Type B pancreatic cell (in vitro differentiated cells): ENCODE measurements around the gene JAK2. TPM values are rescaled to one million over a fixed set of nuclear protein-coding genes. Genes with fewer than 3 reads are reported as not detected.

Experiments used
- DNase-seq: peaks from one replicate; pipeline ENCODE4 v3.0.0; 2021; ENCODE audit warnings: mixed read lengths; ENCODE audit not compliant: unreplicated experiment; ENCODE audit errors: extremely low spot score
- H3K27ac Mint-ChIP-seq: 2 replicates; pipeline ENCODE4 v1.8.0; 2021; ENCODE audit warnings: mild to moderate bottlenecking, mixed read lengths
- H3K27me3 Mint-ChIP-seq: 2 replicates; pipeline ENCODE4 v1.8.0; 2021; ENCODE audit warnings: mixed read lengths
- H3K36me3 Mint-ChIP-seq: 2 replicates; pipeline ENCODE4 v1.8.0; 2021; ENCODE audit warnings: mixed read lengths
- H3K4me1 Mint-ChIP-seq: one replicate; pipeline ENCODE4 v1.8.0; 2021; ENCODE audit warnings: mixed read lengths; ENCODE audit not compliant: unreplicated experiment
- H3K4me3 Mint-ChIP-seq: 2 replicates; pipeline ENCODE4 v1.8.0; 2021; ENCODE audit warnings: mild to moderate bottlenecking, mixed read lengths
- H3K9me3 Mint-ChIP-seq: 2 replicates; pipeline ENCODE4 v1.8.0; 2021; ENCODE audit warnings: mixed read lengths
- total RNA-seq: library from RNA; stranded (reverse); gene quantifications from 2 replicates; pipeline ENCODE4 v1.2.1, GENCODE V29; 2021; ENCODE audit warnings: low replicate concordance
- TF ChIP-seq, protein P1 (sequence below): fragments of 200-600 bp; sonication (generic); conservative IDR thresholded peaks from 2 replicates; pipeline ENCODE4 v1.5.0; 2021; ENCODE audit warnings: antibody characterized with exemption, mild to moderate bottlenecking

JAK2 gene
- total RNA-seq, 1 donor from 2014 or later, result 8.4 TPM

DNA sequence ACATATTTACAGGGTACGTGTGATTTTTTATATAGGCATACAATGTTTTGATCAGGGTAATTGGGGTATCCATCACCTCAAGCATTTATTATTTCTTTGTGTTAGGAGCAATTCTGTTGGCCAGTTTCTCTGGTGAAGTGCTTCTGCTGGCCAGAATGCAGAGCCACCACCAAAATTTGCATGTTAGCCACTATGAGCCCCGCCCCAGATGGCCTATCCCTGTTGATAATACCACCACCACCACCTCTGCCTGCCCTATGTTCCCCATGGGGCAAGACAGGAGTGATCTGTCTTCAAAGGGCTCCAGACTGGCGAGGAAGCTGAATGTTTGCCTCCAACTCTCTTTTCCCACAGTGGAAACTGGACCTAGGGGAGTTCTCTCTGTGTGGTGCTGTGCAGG, 26.0 kb upstream of the JAK2 start:
- H3K4me3 Mint-ChIP-seq, result no peak overlapping the region
- no peak overlapping the region for H3K27ac Mint-ChIP-seq
- TF ChIP-seq, protein P1, sequence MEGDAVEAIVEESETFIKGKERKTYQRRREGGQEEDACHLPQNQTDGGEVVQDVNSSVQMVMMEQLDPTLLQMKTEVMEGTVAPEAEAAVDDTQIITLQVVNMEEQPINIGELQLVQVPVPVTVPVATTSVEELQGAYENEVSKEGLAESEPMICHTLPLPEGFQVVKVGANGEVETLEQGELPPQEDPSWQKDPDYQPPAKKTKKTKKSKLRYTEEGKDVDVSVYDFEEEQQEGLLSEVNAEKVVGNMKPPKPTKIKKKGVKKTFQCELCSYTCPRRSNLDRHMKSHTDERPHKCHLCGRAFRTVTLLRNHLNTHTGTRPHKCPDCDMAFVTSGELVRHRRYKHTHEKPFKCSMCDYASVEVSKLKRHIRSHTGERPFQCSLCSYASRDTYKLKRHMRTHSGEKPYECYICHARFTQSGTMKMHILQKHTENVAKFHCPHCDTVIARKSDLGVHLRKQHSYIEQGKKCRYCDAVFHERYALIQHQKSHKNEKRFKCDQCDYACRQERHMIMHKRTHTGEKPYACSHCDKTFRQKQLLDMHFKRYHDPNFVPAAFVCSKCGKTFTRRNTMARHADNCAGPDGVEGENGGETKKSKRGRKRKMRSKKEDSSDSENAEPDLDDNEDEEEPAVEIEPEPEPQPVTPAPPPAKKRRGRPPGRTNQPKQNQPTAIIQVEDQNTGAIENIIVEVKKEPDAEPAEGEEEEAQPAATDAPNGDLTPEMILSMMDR, result no peak
- peaks cover 5% of the 10 kb centered on the region for H3K9me3 Mint-ChIP-seq
- no peak for DNase-seq
- H3K4me1 Mint-ChIP-seq, result no peaks in the 10 kb centered on the region
- no peaks in the 10 kb centered on the region for H3K27me3 Mint-ChIP-seq
- H3K36me3 Mint-ChIP-seq, result no peaks in the 10 kb centered on the region

DNA sequence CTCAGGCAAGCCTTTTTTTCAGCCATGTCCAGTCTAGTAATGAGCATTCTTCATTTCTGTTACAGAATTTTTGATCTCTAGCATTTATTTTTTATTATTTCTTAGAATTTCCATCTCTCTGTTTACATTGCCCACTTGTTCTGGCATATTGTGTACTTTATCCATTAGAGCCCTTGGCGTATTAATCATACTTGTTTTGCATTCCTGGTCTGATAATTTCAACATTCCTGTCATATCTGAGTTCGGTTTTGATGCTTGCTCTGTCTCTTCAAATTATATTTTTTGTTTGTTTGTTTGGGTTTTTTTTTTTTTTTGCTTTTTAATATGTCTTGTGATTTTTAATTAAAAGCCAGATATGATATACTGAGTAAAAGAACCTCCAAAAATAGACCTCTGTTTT, 23.0 kb upstream of the JAK2 start:
- H3K36me3 Mint-ChIP-seq, result no peaks in the 10 kb centered on the region
- TF ChIP-seq, protein P1, result no peak
- H3K27ac Mint-ChIP-seq, result no peak overlapping the region
- no peak for DNase-seq
- no peaks in the 10 kb centered on the region for H3K4me1 Mint-ChIP-seq
- H3K27me3 Mint-ChIP-seq, result no peaks in the 10 kb centered on the region
- H3K9me3 Mint-ChIP-seq, result no peaks in the 10 kb centered on the region
- no peak overlapping the region for H3K4me3 Mint-ChIP-seq

DNA sequence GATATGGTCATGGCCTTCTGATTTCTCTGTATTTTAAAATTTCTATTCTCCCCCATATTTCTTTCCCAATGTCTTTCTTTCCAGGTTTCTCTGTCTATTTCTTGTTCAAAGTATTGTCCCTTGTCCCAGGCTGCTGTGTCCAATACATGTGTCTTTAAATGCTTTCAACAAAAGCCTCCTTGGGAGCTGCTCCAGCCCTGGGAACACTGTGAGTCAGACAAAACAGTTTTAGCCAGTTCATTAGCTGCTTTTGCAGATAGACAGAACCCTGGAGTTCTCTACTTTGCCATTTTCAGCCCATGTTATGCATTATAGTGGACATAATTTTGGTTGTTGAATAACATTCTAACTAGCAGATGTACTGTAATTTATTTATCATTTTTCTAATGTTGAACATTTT, 20.5 kb upstream of the JAK2 start:
- no peaks in the 10 kb centered on the region for H3K4me1 Mint-ChIP-seq
- H3K9me3 Mint-ChIP-seq, result no peaks in the 10 kb centered on the region
- TF ChIP-seq, protein P1, result no peak
- H3K27me3 Mint-ChIP-seq, result no peaks in the 10 kb centered on the region
- no peak overlapping the region for H3K4me3 Mint-ChIP-seq
- H3K36me3 Mint-ChIP-seq, result no peaks in the 10 kb centered on the region
- no peak overlapping the region for H3K27ac Mint-ChIP-seq
- no peak for DNase-seq

DNA sequence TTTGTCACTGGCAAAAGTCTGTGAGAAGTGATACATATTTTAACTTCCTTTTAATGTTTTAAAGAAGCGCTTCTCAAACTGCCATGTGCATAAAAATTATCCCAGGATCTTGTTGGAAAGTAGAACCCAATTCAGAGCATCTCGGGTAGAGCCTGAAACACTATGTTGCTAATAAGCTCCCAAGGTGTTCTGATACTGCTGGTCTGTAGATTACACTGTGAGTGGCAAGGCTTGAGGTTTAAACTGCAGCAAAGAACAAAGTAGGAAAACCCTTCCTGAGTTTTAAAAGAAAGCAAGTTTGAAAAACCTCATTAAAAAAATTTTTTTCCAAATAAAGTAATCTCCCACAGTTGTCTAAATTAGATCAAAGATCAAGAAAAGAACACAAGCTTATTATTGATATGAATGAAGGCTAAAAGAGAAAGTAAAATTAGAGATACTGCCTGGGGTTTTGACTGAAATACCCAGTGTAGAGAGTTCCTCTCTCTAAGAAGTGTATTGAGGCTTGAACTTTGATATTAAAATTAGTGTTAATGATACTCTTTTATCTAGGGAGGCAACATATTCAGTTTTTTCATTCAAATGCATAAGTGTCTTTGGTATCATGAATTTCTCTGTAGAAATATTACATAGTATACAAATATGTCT, 19.8 kb upstream of the JAK2 start:
- no peak overlapping the region for H3K27ac Mint-ChIP-seq

DNA sequence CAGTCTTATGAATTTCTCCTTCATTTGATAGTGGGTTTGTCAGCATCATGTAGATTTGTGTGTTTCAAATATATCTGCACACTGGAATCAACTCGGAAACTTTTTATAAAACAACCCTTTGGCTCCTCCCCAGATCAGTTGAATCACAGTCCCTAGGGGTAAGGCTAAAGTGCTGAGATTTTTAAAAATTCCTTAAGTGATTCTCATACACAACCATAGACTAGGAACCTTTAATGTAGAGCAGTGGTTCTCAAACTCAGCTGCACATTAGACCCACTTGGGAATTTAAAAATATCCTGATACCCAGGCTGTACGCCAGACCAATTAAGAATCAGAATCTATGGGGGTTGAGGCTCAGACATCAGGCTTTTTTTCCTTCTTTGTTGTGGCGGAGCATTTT, 17.5 kb upstream of the JAK2 start:
- Mint-ChIP-seq H3K27ac (no peak overlapping the region), H3K36me3 (no peaks in the 10 kb centered on the region), H3K9me3 (no peaks in the 10 kb centered on the region), H3K27me3 (no peaks in the 10 kb centered on the region), H3K4me3 (no peak overlapping the region), H3K4me1 (no peaks in the 10 kb centered on the region)
- TF ChIP-seq, protein P1, result no peak
- no peak for DNase-seq

More for the DNA sequence above, 19.8 kb upstream of the JAK2 start:
- no peaks in the 10 kb centered on the region for H3K27me3 Mint-ChIP-seq
- no peaks in the 10 kb centered on the region for H3K4me1 Mint-ChIP-seq
- TF ChIP-seq, protein P1, result no peak
- H3K36me3 Mint-ChIP-seq, result no peaks in the 10 kb centered on the region
- H3K9me3 Mint-ChIP-seq, result no peaks in the 10 kb centered on the region
- H3K4me3 Mint-ChIP-seq, result no peak overlapping the region
- no peak for DNase-seq

DNA sequence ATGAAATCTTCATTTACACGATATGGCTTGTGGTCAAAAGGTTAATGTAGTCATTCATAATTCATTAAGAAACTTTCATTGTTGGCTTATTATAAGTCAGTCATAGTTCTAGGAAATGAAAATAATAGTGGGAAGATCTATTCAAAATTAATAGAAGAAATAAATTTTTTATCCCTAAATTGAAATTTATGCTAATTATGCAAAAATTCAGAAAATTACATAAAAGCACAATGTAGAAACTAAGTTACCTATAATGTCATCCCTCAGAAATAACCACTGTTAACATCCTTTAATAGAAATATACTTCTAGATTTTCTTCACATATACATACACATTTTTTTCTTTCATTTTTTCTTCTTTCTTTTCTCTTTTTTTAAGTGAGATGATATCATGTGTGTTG, 15.9 kb upstream of the JAK2 start:
- no peak overlapping the region for H3K27ac Mint-ChIP-seq
- TF ChIP-seq, protein P1, result no peak
- DNase-seq, result no peak
- H3K36me3 Mint-ChIP-seq, result no peaks in the 10 kb centered on the region
- H3K4me3 Mint-ChIP-seq, result no peak overlapping the region
- H3K9me3 Mint-ChIP-seq, result no peaks in the 10 kb centered on the region
- no peaks in the 10 kb centered on the region for H3K4me1 Mint-ChIP-seq
- no peaks in the 10 kb centered on the region for H3K27me3 Mint-ChIP-seq
